VCaP (cell line): ENCODE measurements around the gene HMGXB3.

Experiments used
- H3K27ac ChIP-seq: fragments of 450-650 bp; 2 replicates; pipeline ENCODE4 v1.5.1; 2017
- TF ChIP-seq, protein P1 (sequence below): fragments of 450-650 bp; conservative IDR thresholded peaks from 2 replicates; pipeline ENCODE4 v1.5.1; 2017; ENCODE audit warnings: mild to moderate bottlenecking, moderate library complexity

HMGXB3 gene

DNA sequence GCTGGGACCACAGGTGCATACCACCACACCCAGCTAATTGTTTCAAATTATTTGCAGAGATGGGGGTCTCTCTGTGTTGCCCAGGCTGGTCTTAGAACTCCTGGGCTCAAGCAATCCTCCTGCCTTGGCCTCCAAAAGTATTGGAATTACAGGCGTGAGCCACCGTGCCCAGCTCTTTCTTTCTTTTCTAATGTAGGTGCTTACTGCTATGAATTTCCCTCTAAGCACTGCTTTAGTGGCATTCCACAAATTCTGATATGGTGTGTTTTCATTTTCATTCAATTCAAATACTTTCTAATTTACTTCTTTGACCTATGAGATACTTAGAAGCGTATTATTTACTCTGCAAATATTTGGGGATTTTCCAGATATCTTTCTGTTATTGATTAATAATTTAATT, 14.9 kb downstream of the HMGXB3 start:
- H3K27ac ChIP-seq = no peak overlapping the region
- TF ChIP-seq, protein P1, sequence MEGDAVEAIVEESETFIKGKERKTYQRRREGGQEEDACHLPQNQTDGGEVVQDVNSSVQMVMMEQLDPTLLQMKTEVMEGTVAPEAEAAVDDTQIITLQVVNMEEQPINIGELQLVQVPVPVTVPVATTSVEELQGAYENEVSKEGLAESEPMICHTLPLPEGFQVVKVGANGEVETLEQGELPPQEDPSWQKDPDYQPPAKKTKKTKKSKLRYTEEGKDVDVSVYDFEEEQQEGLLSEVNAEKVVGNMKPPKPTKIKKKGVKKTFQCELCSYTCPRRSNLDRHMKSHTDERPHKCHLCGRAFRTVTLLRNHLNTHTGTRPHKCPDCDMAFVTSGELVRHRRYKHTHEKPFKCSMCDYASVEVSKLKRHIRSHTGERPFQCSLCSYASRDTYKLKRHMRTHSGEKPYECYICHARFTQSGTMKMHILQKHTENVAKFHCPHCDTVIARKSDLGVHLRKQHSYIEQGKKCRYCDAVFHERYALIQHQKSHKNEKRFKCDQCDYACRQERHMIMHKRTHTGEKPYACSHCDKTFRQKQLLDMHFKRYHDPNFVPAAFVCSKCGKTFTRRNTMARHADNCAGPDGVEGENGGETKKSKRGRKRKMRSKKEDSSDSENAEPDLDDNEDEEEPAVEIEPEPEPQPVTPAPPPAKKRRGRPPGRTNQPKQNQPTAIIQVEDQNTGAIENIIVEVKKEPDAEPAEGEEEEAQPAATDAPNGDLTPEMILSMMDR = no peak

DNA sequence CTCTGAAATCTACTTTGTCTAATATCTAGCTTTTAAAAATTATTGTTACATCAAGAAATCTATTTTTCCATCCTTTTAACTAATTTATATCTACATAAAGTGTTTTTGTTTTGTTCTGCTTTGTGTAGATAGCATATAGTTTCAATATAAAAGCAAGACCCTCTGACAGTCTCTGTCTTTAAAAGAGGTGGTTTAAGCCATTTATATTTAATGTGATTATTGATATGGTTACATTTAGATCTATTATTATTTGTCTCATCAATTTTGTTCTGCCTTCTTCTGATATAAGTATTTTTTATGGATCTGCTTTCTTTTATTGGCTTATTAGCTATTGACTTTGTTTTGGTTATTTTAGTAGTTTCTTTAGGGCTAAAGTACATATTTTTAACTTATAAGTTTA, 16.0 kb downstream of the HMGXB3 start:
- no peak overlapping the region for H3K27ac ChIP-seq
- TF ChIP-seq, protein P1 = no peak

DNA sequence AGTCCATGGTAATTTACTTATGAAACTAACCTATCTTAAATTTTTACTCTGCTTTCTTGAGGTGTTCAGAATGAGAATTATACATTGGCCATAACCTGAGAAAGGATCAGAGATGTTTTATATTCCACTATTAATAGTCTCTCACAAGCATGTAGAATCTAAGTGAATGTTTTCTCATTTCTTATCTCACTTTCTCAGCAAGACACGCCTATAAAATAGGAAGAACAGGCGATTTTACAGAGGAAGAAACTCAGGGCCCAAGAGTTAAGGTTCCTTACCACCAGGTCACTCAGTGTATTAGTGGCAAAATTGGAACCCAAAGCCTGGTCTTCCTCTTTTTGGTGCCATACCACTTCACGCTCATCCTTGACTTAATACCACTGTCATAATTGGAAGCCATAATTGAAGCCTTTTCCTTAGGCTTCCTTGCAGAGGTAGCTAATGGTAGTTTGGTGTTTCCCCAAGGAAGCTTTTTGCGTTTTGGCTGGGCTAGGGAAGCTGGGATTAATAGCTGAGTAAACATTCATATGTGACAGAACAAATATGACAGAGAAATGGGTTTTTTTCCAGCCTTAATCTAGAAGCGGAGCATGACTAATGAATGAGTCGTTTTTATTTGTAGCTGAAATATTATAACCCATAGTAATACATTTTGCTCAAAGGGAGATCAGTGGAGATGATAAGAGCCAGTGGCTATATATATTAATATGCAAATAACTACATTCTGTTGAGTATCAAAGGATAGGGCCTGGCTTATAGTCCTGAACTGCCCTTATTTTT, 16.9 kb downstream of the HMGXB3 start:
- H3K27ac ChIP-seq = peak overlapping the region; percentile 30
- TF ChIP-seq, protein P1 = no peak

DNA sequence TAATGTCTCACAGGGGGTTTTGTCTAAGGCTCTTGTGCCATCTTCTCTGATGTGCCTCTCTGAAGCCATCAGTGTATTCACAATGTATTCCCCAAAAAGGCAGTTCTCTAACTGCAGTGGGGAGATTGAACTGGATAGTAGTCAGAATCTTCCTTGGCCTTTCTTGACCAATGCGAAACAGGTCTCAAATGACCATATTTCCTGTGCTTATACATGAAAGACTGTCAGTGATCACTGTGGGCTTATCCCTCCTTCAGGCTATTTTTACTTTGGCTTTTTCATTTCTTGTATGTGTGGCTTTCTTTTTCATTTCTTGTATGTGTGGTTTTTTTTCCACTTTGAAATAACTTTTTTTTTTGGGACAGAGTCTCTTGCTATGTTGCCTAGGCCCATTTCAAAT, 19.7 kb downstream of the HMGXB3 start:
- H3K27ac ChIP-seq = no peak overlapping the region
- TF ChIP-seq, protein P1 = no peak

DNA sequence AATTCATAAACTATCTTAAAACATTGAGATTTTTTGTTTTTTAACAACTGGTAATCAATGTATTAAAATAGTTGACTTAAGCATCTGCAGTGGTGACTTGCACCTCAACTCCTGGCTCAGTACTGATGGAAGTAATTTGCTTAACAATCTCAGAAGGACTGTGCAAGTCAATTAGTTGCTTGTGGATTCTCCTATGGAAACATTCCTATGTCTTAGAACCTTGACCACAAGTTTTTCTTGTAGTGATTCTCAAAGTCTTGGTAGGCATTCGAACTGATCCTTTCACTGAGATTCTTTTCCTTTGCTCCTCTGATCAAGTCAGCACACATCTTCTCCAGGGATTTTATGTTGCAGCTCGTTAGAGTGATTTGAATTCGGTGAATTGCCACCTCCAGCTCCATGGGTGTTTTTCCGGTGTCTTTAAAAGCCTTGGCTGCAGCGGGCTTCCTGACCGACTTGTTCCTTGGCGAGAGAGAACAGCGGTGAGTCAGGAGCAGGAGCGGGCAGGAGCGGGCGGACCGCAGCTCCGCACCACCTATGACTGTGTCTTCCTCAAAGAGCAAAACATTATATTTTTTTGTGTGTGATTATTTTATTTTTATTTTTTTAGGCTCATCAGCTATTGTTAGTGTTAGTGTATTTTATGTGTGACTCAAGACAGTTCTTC, 21.1 kb downstream of the HMGXB3 start:
- TF ChIP-seq, protein P1 = no peak
- no peak overlapping the region for H3K27ac ChIP-seq

DNA sequence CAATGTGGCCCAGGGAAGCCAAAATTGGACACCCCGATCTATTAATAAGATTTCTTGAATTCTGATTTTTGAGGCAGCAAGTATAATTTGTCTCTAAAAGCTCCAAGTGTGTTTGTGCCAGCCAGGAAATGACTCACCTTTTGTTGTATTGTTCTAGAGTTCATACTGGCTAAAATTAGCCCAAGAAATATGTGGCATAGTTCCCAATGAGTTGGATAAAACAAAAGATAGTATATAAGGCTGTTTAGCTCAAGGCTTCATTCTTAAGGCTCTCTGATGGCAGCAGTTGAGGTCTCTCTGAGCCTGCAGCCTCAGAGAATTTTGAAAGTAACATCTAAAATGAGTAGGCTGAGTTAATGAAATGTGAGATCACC, 21.6 kb downstream of the HMGXB3 start:
- TF ChIP-seq, protein P1 = no peak
- H3K27ac ChIP-seq = no peak overlapping the region

DNA sequence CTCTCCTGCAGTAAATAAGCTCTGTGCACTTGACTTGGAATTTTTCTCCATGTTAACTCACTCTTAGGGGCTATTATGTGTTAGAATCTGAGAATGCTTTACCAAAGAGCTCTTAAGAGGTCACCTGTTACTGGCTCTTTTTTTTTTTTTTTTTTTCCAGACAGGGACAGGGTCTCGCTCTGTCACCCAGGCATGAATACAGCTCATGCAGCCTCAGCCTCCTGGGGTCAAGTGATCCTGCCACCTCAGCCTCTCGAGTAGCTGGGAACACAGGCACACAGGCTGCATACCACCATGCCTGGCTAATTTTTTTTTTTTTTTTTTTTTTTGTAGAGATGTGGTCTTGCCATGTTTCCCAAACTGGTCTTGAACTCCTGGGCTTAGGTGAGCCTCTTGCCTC, 22.1 kb downstream of the HMGXB3 start:
- TF ChIP-seq, protein P1 = no peak
- H3K27ac ChIP-seq = no peak overlapping the region
